ENCODE data around the gene KCTD17.

KCTD17 gene

DNA sequence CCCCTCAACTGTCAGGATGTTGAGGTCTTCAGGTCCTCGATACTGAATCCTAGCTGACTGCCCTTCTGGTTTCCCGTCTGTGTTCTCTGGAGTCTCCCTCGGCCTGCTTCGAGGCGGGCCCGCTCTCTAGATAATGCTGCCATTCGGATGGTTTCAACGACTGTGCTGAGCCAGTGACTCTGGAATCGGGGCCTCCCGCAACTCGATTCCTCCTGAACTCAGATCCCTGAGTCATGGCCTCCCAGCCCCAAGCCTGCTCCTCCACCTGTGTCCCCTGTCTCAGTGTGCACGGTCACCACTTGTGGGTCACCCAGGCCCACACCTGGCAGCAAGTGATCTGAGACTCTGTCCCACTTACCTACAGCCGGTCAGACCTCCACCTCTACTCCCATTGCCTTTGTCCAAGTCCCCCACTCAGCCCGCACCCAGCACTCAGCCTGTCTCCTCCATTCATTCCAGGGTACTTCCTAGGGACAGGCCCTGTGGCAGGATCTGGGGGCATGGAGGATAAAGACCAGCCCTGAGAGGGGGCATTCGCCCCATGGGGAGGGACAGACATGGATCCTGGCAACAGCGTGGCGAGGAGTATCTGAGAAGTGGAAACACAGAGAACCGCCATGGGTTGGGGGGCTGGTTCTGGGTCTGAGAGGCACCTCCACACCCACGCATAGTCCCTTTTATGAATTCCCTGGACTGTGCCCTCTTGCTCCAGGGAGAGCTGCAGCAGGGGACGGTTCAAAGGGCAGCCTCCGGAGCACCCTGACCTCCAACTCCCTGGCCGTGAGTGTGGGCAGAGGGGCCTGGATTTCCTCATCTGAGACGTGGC lies 17.7 kb upstream of the KCTD17 start:
- no peak for TF ChIP-seq CTCF (IDR thresholded peaks at IDR 0.05; ENCODE audit: low read depth, low read length)
- no peak for DNase-seq (ENCODE audit: extremely low read depth, low read depth)

DNA sequence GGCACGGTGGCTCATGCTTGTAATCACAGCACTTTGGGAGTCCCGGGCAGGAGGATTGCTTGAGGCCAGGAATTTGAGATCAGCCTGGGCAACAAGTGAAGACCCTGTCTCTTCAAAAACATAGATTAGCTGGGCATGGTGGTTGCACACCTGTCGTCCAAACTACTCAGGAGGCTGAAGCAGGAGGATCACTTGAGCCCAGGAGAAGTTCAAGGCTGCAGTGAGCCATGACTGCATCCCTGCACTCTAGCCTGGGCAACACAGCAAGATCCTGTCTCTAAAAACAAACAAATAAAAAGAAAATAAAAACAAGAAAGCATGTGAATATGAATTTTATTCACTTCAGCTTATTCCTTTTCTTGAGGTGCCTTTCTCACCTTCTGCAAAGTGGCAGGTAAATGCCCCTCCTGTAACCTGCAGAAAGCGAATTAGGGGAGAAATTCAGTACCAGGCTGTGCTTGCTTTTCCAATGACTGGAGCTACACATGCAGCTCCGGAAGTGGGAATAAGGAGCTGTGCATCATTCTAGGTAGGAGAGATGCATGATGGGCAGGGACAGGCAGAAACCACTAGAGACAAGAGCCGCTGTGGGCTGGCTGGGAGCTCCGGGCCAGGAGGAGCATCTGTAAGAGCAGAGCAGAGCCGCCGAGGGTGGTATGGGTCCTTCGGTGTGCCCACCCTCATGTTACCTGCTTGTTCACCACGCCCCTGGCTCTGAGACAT lies 14.7 kb upstream of the KCTD17 start:
- TF ChIP-seq CTCF (IDR thresholded peaks at IDR 0.05; ENCODE audit: low read depth, low read length): no peak

DNA sequence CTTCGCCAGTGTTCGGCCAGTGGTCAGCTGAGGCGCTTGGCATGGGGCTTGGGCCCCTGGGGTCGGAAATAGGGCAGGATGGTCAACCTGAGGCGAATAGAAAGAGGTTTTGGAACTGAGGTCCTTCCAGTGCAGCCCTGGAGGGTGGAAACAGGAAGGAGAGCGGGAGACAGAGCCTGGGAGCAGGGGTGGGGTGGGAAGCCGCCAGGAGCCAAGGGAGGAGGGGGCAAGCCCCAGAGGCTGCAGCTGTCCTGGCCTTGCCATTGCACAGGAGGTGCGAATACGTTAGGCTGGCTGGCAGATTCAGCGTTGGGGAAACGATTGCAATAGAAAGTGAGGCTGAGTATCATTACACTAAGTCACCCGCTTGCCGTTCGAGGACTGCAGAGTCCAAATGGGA lies 13.9 kb upstream of the KCTD17 start:
- no peak for TF ChIP-seq CTCF (IDR thresholded peaks at IDR 0.05; ENCODE audit: low read depth, low read length)
- no peak for DNase-seq (ENCODE audit: extremely low read depth, low read depth)

More for the DNA sequence above, 14.7 kb upstream of the KCTD17 start:
- no peak for DNase-seq (ENCODE audit: extremely low read depth, low read depth)

- no peak for TF ChIP-seq CTCF (IDR thresholded peaks at IDR 0.05; ENCODE audit: low read depth, low read length)
- DNase-seq (ENCODE audit: extremely low read depth, low read depth): no peak
These were observed 12.1 kb upstream of the KCTD17 start for GRCh38 chr22:37039466-37039865.

GRCh38 chr22:37043209-37043827 lies 8.2 kb upstream of the KCTD17 start:
- DNase-seq (ENCODE audit: extremely low read depth, low read depth): no peak
- no peak for TF ChIP-seq CTCF (IDR thresholded peaks at IDR 0.05; ENCODE audit: low read depth, low read length)

GRCh38 chr22:37043828-37044538 lies 7.6 kb upstream of the KCTD17 start:
- no peak for DNase-seq (ENCODE audit: extremely low read depth, low read depth)
- TF ChIP-seq CTCF (IDR thresholded peaks at IDR 0.05; ENCODE audit: low read depth, low read length): peak; percentile 24

Measured in AG09319 (cell line).